Fibroblast of lung (primary cell): ENCODE measurements around the gene TMEM43.

Experiments
- EZH2 ChIP-seq: IDR thresholded peaks from 2 replicates; pipeline ENCODE4 v1.5.1; 2012; ENCODE audit warnings: low read length, control low read depth, mild to moderate bottlenecking; ENCODE audit errors: missing control alignments
- TF ChIP-seq, protein P1 (sequence below), 2 donors: IDR thresholded peaks in 1 of 2; conservative IDR thresholded peaks in 1 of 2; 1 replicate in 1 of 2; 2 replicates in 1 of 2; pipeline ENCODE4 v1.5.1; 2011 to 2012; ENCODE audit warnings: low read length in 2 of 2, control low read depth in 1 of 2, inconsistent platforms in 1 of 2, low read depth in 1 of 2, mild to moderate bottlenecking in 1 of 2

DNA sequence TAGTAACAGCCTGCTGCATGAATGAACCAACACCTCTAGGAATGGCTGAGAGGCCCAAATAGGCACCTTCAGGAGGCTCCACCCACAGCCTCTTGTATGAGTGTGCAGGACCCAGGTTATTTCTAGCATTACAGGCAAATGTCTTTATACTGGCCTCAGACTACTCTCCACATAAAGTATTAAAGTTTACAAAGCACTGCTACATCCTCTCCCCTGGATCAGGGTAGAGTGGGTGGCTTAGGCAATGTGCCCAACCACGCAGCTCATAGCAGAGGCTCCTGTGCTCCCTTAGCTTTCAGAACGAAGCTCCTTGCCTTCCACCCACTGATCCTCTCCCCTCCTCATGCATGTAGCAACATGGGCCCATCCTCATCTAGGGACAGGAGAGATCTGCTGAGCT lies 16.3 kb downstream of the TMEM43 start:
- no peak for TF ChIP-seq EZH2
- TF ChIP-seq, protein P1, sequence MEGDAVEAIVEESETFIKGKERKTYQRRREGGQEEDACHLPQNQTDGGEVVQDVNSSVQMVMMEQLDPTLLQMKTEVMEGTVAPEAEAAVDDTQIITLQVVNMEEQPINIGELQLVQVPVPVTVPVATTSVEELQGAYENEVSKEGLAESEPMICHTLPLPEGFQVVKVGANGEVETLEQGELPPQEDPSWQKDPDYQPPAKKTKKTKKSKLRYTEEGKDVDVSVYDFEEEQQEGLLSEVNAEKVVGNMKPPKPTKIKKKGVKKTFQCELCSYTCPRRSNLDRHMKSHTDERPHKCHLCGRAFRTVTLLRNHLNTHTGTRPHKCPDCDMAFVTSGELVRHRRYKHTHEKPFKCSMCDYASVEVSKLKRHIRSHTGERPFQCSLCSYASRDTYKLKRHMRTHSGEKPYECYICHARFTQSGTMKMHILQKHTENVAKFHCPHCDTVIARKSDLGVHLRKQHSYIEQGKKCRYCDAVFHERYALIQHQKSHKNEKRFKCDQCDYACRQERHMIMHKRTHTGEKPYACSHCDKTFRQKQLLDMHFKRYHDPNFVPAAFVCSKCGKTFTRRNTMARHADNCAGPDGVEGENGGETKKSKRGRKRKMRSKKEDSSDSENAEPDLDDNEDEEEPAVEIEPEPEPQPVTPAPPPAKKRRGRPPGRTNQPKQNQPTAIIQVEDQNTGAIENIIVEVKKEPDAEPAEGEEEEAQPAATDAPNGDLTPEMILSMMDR (conservative IDR thresholded peaks at IDR 0.05 in 1 of 2, IDR thresholded peaks at IDR 0.05 in 1 of 2; ENCODE audit: low read depth in 1 of 2, low read length in 2 of 2) = no peak
